Breast epithelium (tissue), 3 donors: Measurements from ENCODE around the gene TPSG1.

Experiments used
- CTCF ChIP-seq, 3 donors: fragments of 450-650 bp; IDR thresholded peaks; one replicate each; pipeline ENCODE4 v1.5.1; 2016 to 2017; ENCODE audit warnings: antibody characterized with exemption in 3 of 3, mild to moderate bottlenecking in 3 of 3, moderate library complexity in 3 of 3
- POLR2AphosphoS5 ChIP-seq, 3 donors: sonication (generic); formaldehyde crosslinking; IDR thresholded peaks; one replicate each; pipeline ENCODE4 v1.6.1; 2017; ENCODE audit warnings: antibody characterized with exemption in 3 of 3

- TF ChIP-seq POLR2AphosphoS5 (IDR thresholded peaks at IDR 0.05) (no peak), CTCF (IDR thresholded peaks at IDR 0.05) (no peak)
These were observed 18.7 kb downstream of the TPSG1 start for GRCh38 chr16:1206326-1206725.
